ENCODE results near the gene TP53I13.

TP53I13 gene

GRCh38 chr17:29590411-29591145 is 22.1 kb downstream of the TP53I13 start:
- DNase-seq, result no peak
- Histone ChIP-seq H3K27me3 (replicated peaks) (no peaks in the 10 kb centered on the region), H3K4me3 (ENCODE audit: low read depth, low read length) (peak overlapping the region; percentile 50), H3K36me3 (replicated peaks) (no peaks in the 10 kb centered on the region), H3K27ac (peak overlapping the region; percentile 27)
- in situ Hi-C loops (cut with HindIII; ENCODE audit: low pct_ligation_motif_present, low sequenced_read_pairs), result no loop called here
- no peak for TF ChIP-seq CTCF (IDR thresholded peaks at IDR 0.05; ENCODE audit: low read depth, low read length, missing control alignments)

DNA sequence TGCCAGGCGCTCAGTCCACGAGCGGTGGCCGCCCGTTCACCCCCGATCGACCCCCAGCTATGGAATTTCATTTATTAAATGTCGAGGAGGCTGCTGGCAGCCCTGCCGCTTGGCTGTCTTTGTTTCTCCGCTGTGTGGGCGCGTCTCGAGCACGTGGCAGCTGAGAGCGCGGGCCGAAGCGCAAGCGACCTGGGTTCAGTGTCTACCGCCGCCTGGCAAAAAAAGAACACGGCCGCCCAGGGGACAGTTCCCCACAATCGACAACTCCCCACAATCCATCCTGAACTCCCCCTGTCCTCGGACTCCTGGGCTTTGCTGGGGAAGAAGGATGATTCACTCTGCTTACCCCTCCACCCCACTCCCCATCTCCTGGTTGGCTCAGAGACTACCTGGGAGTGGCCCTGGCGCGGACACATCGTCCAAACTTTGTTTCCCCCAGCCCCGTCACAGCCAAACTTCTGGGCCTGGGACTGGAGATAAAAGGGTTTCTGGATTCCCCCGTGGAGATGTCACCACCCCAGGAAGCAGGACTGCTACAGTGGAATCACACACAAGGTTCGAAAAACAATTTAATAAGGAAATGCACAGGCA is 22.7 kb downstream of the TP53I13 start:
- no peaks in the 10 kb centered on the region for H3K36me3 ChIP-seq (replicated peaks)
- peak overlapping the region; percentile 27 for H3K27ac ChIP-seq
- peak overlapping the region; percentile 50 for H3K4me3 ChIP-seq (ENCODE audit: low read depth, low read length)
- in situ Hi-C loops (cut with HindIII; ENCODE audit: low pct_ligation_motif_present, low sequenced_read_pairs), result no loop called here
- no peak for DNase-seq
- TF ChIP-seq CTCF (IDR thresholded peaks at IDR 0.05; ENCODE audit: low read depth, low read length, missing control alignments), result no peak
- H3K27me3 ChIP-seq (replicated peaks), result no peaks in the 10 kb centered on the region

DNA sequence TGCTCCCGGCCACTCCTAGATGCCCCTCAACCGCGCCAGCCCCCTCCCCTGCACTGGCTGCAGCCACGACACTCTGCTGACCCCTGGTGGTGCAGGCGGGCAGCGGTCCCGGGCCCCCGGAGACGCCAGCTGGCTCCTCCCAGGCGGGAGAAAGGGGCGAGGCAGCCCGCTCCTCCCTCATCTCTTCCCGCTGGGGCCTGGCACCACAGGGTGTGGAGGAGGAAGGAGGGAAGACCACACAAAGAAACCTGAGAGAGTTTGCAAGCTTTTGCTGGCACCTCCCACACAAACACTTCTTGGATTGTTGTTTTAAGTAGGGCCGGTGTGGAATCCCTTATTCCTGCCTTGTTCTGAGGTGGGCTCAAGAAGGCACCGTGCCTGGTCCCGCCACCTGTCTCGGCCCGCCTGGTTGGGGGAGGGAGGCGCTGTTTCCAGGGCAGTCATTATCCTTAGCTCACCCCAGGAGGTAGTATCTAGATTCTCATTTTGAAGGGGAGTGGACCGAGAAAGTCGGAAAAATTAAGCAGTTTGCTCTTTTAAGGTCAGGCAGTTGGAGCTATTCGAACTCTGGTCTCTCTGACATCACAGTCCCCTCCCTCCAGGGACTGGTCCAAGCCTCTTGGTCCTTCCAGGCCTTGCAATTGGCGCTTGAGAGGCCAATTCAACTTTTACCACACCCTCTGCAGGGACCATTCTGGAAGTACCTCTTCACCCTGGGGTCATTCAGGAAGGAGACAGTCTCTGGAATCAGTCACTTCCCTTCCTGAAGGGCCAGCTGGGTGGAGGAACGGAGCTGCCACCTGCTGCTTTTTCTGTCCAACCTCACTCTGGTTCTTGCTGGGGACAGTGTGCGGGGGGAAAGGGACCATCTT is 23.5 kb downstream of the TP53I13 start:
- H3K27me3 ChIP-seq (replicated peaks), result no peaks in the 10 kb centered on the region
- H3K27ac ChIP-seq, result no peak overlapping the region
- in situ Hi-C loops (cut with HindIII; ENCODE audit: low pct_ligation_motif_present, low sequenced_read_pairs), result no loop called here
- DNase-seq, result peak; percentile 66
- H3K4me3 ChIP-seq (ENCODE audit: low read depth, low read length), result peak overlapping the region; percentile 50
- TF ChIP-seq CTCF (IDR thresholded peaks at IDR 0.05; ENCODE audit: low read depth, low read length, missing control alignments), result peak; percentile 98
- H3K36me3 ChIP-seq (replicated peaks), result no peaks in the 10 kb centered on the region

GRCh38 chr17:29592850-29593551 is 24.5 kb downstream of the TP53I13 start, which contains the start of gene ANKRD13B:
Gene ANKRD13B, plus strand, starts transcription at chr17:29593132. Its CDS starts 490 bp downstream, at chr17:29593622.
- no peaks in the 10 kb centered on the region for H3K36me3 ChIP-seq (replicated peaks)
- no peak for TF ChIP-seq CTCF (IDR thresholded peaks at IDR 0.05; ENCODE audit: low read depth, low read length, missing control alignments)
- H3K4me3 ChIP-seq (ENCODE audit: low read depth, low read length), result peak within 1 kb of the TSS; percentile 59
- H3K27me3 ChIP-seq (replicated peaks), result no peaks in the 10 kb centered on the region
- in situ Hi-C loops (cut with HindIII; ENCODE audit: low pct_ligation_motif_present, low sequenced_read_pairs), result no loop called here
- no peak within 1 kb of the TSS for H3K27ac ChIP-seq
- DNase-seq, result no peak

- peak overlapping the region; percentile 59 for H3K4me3 ChIP-seq (ENCODE audit: low read depth, low read length)
- H3K27ac ChIP-seq, result no peak overlapping the region
- no peak for DNase-seq
- no peaks in the 10 kb centered on the region for H3K27me3 ChIP-seq (replicated peaks)
- in situ Hi-C loops (cut with HindIII; ENCODE audit: low pct_ligation_motif_present, low sequenced_read_pairs), result no loop called here
- TF ChIP-seq CTCF (IDR thresholded peaks at IDR 0.05; ENCODE audit: low read depth, low read length, missing control alignments), result peak; percentile 48
- H3K36me3 ChIP-seq (replicated peaks), result no peaks in the 10 kb centered on the region
These were observed 25.4 kb downstream of the TP53I13 start for GRCh38 chr17:29593591-29594518.

Data from brain microvascular endothelial cell (primary cell).